ENCODE measurements around the gene VTI1A. TPM values are rescaled to one million over a fixed set of nuclear protein-coding genes. Genes with fewer than 3 reads are reported as not detected.
"Not testable (repeated sequence)": the region's sequence is repeated elsewhere in the genome, so short reads cannot be mapped to it uniquely, and the experiment has no call there.

Gene VTI1A
- total and polyA plus RNA-seq, 7 donors, result 10.8 to 80.3 (median 36.8) TPM

DNA sequence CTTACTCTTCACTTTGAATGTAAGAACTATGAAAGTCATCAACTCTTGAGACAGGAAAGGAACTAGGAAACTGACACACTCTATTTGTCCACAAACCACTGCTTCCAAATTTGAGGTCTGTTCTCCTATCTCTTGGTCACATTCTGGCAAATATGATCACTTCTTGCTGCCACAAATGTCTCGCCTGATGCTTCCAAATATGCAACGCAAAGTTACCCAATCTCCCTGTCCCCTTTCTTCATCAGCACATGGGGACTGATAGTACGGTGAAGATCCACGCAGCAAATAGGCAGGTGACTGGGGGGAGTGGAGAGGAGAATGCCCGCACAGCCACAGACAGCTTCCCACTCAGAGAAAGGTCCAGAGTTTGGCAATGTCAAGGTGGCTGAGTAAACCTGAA lies 410.5 kb downstream of the VTI1A start:
- TF ChIP-seq POLR2AphosphoS5 (IDR thresholded peaks at IDR 0.05) (no peak), CTCF (IDR thresholded peaks at IDR 0.05) (no peak), POLR2A (IDR thresholded peaks at IDR 0.05) (no peak), EP300 (IDR thresholded peaks at IDR 0.05) (no peak)
- Histone ChIP-seq H3K27me3 (no peaks in the 10 kb centered on the region), H3K9me3 (peaks cover 0 to 3% (median 0%) of the 10 kb centered on the region in 4 donors), H3K27ac (no peak overlapping the region), H3K4me1 (no peaks in the 10 kb centered on the region), H3K36me3 (no peaks in the 10 kb centered on the region), H3K4me3 (no peak overlapping the region)
- DNase-seq, result no peak
- intact Hi-C loops (cut with DNase I), result no loop called here
- 94 to 95% methylated on average over 5 of the region's 5 CpGs for WGBS, 2 donors

GRCh38 chr10:112858986-112859651 lies 412.1 kb downstream of the VTI1A start:
- no peak for DNase-seq
- Histone ChIP-seq H3K27me3 (no peaks in the 10 kb centered on the region), H3K36me3 (no peaks in the 10 kb centered on the region), H3K4me1 (no peaks in the 10 kb centered on the region), H3K27ac (no peak overlapping the region), H3K4me3 (no peak overlapping the region), H3K9me3 (peaks cover 0 to 4% (median under 1%) of the 10 kb centered on the region in 4 donors)
- TF ChIP-seq CTCF (IDR thresholded peaks at IDR 0.05) (no peak), POLR2AphosphoS5 (IDR thresholded peaks at IDR 0.05) (no peak), EP300 (IDR thresholded peaks at IDR 0.05) (no peak), POLR2A (IDR thresholded peaks at IDR 0.05) (no peak)
- WGBS, 2 donors, result 65 to 75% methylated on average over 10 of the region's 10 CpGs
- intact Hi-C loops (cut with DNase I), result no loop called here

DNA sequence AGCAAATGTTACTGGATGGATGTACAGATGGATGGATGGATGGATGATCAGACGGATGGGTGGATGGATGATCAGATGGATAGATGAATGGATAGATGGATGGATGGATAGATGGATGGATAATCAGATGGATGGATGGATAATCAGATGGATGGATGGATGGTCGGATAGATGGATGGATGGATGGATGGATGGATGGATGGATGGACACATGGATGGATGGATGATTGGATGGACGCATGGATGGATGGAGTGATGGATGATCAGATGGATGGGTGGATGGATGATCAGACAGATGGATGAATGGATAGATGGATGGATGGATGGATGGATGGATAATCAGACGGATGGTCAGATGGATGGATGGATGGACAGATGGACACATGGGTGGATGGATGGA lies 412.8 kb downstream of the VTI1A start:
- peaks cover 0 to 7% (median 1%) of the 10 kb centered on the region in 4 donors for H3K9me3 ChIP-seq
- no peak overlapping the region for H3K27ac ChIP-seq
- WGBS, 2 donors, result 95 to 96% methylated on average over 4 of the region's 4 CpGs
- no peaks in the 10 kb centered on the region for H3K27me3 ChIP-seq
- no peaks in the 10 kb centered on the region for H3K36me3 ChIP-seq
- H3K4me3 ChIP-seq, result no peak overlapping the region
- no peaks in the 10 kb centered on the region for H3K4me1 ChIP-seq
- TF ChIP-seq EP300 (IDR thresholded peaks at IDR 0.05), result no peak
- no peak for TF ChIP-seq POLR2A (IDR thresholded peaks at IDR 0.05)
- TF ChIP-seq CTCF (IDR thresholded peaks at IDR 0.05), result no peak
- TF ChIP-seq POLR2AphosphoS5 (IDR thresholded peaks at IDR 0.05), result no peak
- intact Hi-C loops (cut with DNase I), result no loop called here
- DNase-seq, result no peak

DNA sequence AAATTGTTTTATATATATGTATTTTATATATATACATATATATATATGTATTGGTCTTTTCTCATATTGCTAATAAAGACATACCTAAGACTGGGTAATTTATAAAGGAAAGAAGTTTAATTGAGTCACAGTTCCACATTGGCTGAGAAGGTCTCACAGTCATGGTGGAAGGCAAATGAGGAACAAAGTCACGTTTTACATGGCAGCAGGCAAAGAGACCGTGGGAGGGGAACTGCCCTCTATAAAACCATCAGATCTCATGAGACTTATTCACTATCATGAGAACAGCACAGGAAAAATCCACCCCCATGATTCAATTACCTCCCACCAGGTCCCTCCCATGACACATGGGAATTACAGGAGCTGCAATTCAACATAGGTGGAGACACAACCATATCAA lies 416.4 kb downstream of the VTI1A start:
- H3K9me3 ChIP-seq; H3K36me3 ChIP-seq; intact Hi-C loops (cut with DNase I); H3K27ac ChIP-seq; H3K27me3 ChIP-seq; DNase-seq; H3K4me1 ChIP-seq; H3K4me3 ChIP-seq: not testable (repeated sequence)
- 86 to 87% methylated on average over 2 of the region's 2 CpGs for WGBS, 2 donors

Small RNAs within 50 kb of the gene (small RNA-seq; reads per million reads assigned to genes)
- gene AC022018.1, result 0 reads per million in 3 donors
- gene MIR4295, result 0 reads per million in 3 donors

Other genes starting within 250 kb of the VTI1A start
- not detected for gene TECTB, start 163.8 kb upstream of the VTI1A start, total RNA-seq
- not detected for gene TECTB, start 163.8 kb upstream of the VTI1A start, polyA plus RNA-seq
- gene ACSL5, start 73.1 kb upstream of the VTI1A start, total RNA-seq, result 1 to 10 TPM; 5.3 to 9.4 (median 7.4) TPM
- gene ACSL5, start 73.1 kb upstream of the VTI1A start, polyA plus RNA-seq, result 10 to 100 TPM; 15.6 to 96.8 (median 35.4) TPM
- gene ZDHHC6, start 301 bp upstream of the VTI1A start, total RNA-seq, result 10 to 100 TPM; 16.7 to 32.1 (median 23.3) TPM
- 10 to 100 TPM; 18.0 to 35.0 (median 22.9) TPM for gene ZDHHC6, start 301 bp upstream of the VTI1A start, polyA plus RNA-seq

All from sigmoid colon (tissue), 7 donors.